Stimulated activated CD4-positive, alpha-beta T cell treated with anti-CD3 and anti-CD28 coated beads, Interleukin-15, amount 100 ng/mL, for 48 hours (primary cell): Measurements from ENCODE around the gene PSAPL1.

Experiments used
- DNase-seq, 2 donors: peaks; one replicate each; pipeline ENCODE4 v3.0.0-alpha.2; 2020; ENCODE audit warnings: low read depth in 2 of 2

The PSAPL1 gene

GRCh38 chr4:7418131-7418943 lies 16.4 kb downstream of the PSAPL1 start:
- DNase-seq = no peak

GRCh38 chr4:7417639-7418038 lies 17.1 kb downstream of the PSAPL1 start:
- DNase-seq = no peak

- no peak for DNase-seq
Observed at GRCh38 chr4:7416745-7417432, 17.8 kb downstream of the PSAPL1 start.

- no peak for DNase-seq
Observed at GRCh38 chr4:7415927-7416686, 18.6 kb downstream of the PSAPL1 start.

DNA sequence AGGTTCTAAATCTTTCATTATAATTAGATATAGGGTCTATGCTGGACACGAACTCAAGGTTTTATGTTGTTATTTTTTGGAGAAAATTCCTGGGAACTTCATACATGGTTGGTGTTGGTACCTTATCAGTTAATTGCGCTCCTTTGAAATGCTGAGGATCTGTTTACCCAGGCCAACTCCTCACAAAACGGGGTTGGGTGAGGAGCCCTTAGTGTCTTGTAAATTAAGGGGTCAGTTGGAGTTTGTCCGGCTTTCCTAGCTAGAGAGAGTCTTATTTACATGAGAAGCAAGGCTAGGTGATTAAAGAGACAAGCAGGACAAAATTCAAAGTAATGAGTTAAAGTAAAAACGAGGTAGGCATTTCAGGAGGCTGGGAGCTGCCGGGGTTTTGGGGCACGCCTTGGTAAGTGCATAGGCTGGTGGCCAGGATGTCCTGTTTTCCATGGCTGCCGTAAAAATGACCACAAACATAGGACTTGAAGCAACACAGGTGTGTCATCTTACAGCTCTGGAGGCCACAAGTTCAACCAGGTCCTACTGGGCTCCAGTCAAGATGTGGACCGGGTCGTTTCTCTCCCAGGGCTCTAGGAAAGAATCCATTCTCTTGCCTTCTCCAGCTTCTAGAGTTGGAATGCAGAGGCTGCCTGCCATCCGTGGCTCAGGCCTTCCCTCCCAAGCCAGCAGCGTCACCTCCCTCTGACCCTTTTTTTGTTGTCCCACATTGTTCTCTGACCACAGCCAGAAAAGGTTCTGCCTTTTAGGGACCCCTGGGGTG lies 19.8 kb downstream of the PSAPL1 start:
- DNase-seq = no peak

GRCh38 chr4:7414046-7414445 lies 20.7 kb downstream of the PSAPL1 start:
- DNase-seq = no peak

DNA sequence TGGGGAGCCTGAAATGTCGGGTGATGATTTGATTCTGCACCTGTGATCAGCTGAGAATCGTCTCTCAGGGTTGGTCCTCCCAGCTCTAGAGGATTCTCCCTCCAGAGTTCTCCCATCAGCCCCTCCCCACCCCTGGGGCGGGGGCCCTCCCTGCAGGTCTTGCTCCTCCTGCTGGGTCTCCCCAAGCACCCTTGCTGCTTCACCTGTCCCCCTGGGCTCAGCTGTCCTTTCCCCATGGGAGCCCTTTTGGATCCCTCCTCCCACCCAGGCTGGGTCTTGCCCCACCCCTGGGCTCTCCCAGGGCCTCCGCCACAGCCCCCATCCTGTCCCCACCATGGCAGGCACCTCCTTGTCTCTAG lies 22.2 kb downstream of the PSAPL1 start:
- no peak for DNase-seq

DNA sequence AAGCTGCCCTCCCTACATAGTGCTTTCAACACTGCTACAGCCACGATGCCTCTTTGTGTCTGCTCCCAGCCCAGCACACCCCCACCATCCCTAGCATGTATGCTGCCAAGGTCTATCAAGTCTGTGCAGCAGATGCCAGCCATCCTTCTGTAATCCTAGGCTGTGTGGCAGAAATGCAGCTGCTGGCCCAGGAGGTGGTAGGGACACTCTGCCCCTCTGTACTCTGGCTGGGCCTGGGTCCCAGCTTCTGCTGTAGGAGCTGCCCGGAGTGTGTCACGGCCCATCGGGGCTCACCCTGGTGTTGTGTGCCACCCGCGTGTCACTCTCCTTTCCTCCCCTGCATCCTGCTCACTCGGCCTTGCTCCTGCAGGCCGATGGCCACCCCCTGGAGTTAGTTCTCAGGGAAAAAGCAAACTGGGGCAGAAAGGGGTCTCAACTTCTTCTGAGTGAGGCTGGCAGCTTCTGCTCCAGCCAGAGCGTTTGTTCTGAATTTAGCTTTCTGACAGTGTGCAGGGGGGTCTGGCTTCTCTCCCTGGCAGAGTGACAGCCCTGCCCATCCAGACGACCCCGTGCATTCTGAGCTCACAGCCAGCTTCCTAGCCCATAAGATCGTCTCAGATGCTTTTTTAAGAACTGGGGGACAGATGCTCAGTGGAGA lies 22.7 kb downstream of the PSAPL1 start:
- DNase-seq = no peak

DNA sequence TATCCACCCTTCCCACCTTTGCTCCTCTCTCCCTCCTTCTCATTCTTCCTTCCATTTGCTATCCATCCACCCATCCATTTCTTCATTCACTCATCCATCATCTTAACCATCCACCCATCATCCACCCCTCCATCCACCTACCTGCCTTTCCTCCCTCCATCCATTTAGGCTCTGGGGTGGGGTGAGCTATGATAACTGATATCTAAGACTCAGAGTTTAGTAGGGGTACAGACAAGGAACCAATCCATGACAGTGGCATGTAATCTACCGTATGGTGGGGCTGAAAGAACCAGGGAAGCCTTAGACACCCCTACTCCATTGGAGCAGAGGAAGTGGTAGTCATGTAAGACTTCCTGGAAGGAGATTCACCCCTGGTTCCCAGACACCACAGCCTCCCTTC lies 23.2 kb downstream of the PSAPL1 start:
- DNase-seq = no peak

DNA sequence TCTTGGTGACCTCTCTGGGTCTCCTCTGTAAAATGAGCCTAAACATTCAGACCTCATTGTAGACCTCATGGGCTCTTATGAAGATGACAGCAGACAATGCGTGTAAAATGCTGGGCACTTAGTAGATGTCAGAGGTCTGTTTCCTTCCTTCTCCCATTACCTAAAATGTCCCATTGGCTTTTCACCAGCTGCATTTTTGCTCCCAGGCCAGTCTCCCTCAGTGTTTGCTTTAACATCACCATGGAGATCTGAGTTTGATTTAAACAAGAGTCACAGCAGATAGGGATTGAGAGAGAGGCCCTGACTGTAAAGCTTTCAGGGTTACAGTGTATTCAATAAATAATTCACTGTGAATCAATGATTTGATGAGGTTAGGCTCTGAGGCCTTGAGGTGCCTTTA lies 24.3 kb downstream of the PSAPL1 start:
- no peak for DNase-seq

DNA sequence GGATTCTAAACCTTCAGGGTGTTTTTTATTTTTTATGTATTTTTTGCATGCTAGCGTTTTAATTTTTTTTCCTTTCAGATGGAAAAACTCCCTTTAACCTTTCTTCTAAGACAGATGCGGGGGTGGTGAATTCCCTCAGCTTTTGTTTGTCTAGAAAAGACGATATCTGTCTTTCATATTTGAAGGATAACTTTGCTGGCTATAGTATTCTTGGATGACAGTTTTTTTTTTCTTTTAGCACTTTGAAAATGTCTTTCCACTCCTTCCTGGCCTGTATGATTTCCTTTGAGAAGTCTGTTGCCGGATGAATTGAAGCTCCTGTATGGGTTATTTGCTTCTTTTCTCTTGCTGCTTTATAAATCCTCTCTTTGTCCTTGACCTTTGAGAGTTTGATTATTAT lies 26.6 kb downstream of the PSAPL1 start:
- no peak for DNase-seq

- DNase-seq = no peak
Observed at GRCh38 chr4:7403001-7403400, 31.7 kb downstream of the PSAPL1 start.

DNA sequence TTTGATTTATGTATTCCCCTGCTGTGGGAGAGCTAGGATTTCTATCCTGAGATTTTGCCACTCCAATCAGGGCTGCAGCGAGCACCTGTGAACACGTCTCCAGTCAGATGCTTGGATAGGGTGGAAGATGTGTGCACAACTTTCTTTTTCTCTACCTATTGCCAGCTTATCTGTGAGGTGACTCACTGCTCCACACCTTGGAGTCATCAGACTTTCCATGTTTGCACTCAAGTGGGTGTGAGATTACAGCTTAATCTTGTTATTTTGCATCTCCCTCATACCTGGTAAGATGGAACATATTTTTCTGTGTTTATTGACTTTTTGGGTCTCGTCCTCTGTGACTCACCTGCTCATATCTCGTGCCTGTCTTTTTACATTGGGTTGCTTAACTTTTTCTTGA lies 32.2 kb downstream of the PSAPL1 start:
- no peak for DNase-seq

DNA sequence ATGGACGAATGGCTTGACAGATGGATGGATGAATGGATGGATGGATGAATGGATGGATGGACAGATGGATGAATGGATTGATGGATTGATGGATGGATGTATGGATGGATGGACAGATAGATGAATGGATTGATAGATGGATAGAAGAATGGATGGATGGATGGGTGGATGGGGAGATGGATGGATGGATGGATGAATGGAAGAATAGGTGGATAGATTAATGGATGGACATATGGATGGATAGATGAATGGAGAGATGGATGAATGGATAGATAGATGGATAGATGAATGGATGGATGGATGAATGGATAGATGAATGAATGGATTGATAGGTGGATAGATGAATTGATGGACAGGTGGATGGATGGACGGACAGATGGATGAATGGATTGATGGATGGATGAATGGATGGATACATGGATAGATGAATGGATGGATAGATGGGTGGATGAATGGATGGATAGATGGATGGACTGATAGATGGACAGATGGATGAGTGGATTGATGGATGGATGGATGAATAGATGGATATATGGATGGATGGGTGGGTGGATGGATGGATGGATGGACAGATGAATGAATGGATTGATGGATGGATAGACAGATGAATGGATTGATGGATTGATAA lies 33.9 kb downstream of the PSAPL1 start:
- no peak for DNase-seq

GRCh38 chr4:7399440-7400234 lies 35.1 kb downstream of the PSAPL1 start:
- DNase-seq = no peak

DNA sequence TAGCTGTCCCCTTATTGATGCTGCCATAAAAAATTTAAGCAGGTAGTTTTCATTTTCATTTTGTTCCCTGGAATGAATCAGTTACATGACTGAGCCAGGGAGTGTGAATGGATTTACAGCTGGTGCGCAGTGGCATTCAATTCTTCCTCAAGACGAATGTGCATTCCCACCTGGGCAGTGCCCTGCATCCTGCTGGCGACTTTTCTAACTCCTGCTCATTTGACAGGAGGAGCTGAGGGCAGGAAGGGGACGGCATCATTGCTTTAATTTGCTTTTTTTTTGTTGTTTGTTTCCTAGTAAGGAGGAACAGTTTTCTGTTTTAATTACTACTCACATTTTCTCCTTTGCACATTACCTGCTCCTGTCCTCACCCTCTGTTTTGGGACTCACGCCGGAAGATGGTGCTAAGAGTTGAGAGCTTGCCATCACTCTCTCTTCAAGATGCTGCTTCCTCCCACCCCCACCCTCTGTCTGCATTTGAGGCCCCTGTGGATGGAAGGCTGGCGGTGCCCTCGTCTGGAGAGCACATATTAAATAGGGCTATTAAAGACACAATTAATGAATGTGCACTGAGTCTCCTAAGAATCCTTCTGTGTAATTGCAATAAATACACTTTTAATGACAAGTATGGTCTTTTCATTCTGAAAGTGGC lies 35.8 kb downstream of the PSAPL1 start:
- DNase-seq = no peak

DNA sequence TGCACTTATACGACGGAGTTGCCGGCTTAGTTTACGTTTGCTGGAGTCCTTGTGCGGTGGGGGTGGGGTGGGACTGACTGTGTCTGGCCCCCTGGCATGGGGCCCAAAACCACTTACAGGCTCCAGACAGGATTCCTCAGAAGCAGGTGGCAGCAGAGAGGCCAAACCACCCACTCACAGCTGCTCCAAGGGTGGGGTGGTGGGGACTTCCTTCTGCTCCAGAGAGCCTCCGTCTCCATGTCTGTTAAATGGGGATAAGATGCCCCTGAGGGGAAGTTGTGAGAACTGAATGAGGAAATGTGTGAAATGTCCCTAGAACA lies 36.7 kb downstream of the PSAPL1 start:
- DNase-seq = no peak

GRCh38 chr4:7397206-7398103 lies 37.3 kb downstream of the PSAPL1 start:
- DNase-seq = no peak
